ENCODE measurements around the gene PACSIN3.
A peak's percentile ranks its signal among the peaks of the same experiment; 100 is the strongest.
"Not testable (repeated sequence)": the region's sequence is repeated elsewhere in the genome, so short reads cannot be mapped to it uniquely, and the experiment has no call there.

Gene PACSIN3

GRCh38 chr11:47208628-47209027, 22.4 kb upstream of the PACSIN3 start:
- ATAC-seq (ENCODE audit: low read depth), result no peak
- no peak for DNase-seq (ENCODE audit: low spot score in 2 of 2)
- Mint-ChIP-seq H3K27me3 (peaks cover 2% of the 10 kb centered on the region), H3K27ac (no peak overlapping the region), H3K36me3 (no peaks in the 10 kb centered on the region), H3K9me3 (no peaks in the 10 kb centered on the region), H3K4me1 (peaks cover 2% of the 10 kb centered on the region), H3K4me3 (no peak overlapping the region)

DNA sequence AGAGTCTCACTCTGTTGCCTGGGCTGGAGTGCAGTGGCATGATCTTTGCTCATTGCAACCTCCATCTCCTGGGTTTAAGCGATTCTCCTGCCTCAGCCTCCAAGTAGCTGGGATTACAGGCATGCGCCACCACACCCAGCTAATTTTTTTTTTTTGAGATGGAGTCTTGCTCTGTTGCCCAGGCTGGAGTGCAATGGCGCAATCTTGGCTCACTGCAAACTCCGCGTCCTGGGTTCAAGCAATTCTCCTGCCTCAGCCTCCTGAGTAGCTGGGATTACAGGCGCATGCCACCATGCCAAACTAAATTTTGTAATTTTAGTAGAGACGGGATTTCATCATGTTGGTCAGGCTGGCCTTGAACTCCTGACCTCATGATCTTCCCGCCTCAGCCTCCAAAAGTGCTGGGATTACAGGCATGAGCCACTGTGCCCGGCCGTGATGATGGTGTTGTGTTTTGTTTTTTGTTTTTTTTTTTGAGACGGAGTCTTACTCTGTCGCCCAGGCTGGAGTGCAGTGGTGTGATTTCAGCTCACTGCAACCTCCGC, 21.8 kb upstream of the PACSIN3 start:
- not testable (repeated sequence) for H3K4me1 Mint-ChIP-seq; H3K27me3 Mint-ChIP-seq; H3K36me3 Mint-ChIP-seq; H3K27ac Mint-ChIP-seq; H3K9me3 Mint-ChIP-seq; DNase-seq (ENCODE audit: low spot score in 2 of 2); ATAC-seq (ENCODE audit: low read depth); H3K4me3 Mint-ChIP-seq

DNA sequence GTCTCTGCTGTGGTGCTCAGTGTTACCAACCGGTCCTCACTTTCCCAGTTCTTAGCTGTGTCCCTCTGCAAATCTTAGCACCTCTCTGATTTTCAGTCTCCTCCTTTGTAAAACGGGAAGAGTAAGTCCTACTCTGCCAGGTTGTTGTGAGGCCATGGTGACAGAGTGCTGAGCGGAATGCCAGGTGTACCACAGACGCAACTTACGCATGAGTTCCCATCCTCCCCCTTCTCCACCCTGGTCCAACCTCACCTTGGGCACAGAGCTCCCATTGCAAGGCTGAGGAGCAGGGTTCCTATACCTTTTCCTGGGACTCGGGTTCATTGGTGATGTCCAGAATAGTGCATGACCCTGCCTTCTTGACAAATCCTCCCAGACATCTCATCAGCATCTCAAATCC, 21.2 kb upstream of the PACSIN3 start:
- Mint-ChIP-seq H3K9me3 (no peaks in the 10 kb centered on the region), H3K27ac (no peak overlapping the region), H3K36me3 (no peaks in the 10 kb centered on the region), H3K4me1 (peaks cover 2% of the 10 kb centered on the region), H3K27me3 (peaks cover 2% of the 10 kb centered on the region), H3K4me3 (no peak overlapping the region)
- DNase-seq (ENCODE audit: low spot score in 2 of 2), result no peak
- no peak for ATAC-seq (ENCODE audit: low read depth)

- not testable (repeated sequence) for H3K4me3 Mint-ChIP-seq; H3K9me3 Mint-ChIP-seq; H3K27me3 Mint-ChIP-seq; H3K4me1 Mint-ChIP-seq; H3K36me3 Mint-ChIP-seq; DNase-seq (ENCODE audit: low spot score in 2 of 2); H3K27ac Mint-ChIP-seq; ATAC-seq (ENCODE audit: low read depth)
Observed at GRCh38 chr11:47206577-47206976, 20.3 kb upstream of the PACSIN3 start.

DNA sequence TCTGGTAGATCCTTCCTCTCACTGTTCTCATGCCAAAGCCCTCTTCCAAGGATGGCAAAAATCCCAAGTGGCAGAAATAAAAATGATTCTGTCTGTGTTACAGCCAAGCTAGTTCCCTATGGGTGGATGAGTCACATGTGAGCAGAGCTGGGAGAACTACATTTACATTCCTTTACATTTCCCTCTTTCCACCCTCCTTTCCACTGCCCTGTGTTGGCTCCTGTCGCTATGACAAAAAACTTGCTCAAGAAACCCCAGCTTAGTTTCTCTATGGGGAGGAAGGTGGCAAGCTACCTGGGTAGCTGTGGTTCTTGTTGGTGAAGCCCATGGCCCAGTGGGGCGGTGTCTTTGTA, 18.4 kb upstream of the PACSIN3 start:
- no peak for ATAC-seq (ENCODE audit: low read depth)

DNA sequence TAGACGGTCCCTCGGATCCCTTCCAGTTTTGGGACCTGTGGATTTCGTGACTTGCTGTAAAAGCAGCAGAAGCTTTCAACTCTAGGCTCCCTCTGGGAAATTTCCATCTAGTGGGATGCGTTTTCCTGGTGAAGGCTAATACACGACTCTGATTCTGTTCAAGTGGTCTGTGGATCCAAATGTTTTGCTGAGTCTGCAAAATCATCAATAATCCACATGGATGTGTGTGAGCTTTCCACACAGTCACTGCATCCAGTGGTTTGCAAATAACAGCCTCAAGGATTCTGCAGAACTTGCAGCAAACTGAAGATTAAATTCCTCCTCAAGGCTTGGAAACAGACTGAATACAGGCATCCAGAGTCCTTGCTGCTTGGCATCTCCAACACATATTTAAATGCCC, 16.3 kb upstream of the PACSIN3 start:
- H3K36me3 Mint-ChIP-seq, result no peaks in the 10 kb centered on the region
- DNase-seq (ENCODE audit: low spot score in 2 of 2) (no peak), ATAC-seq (ENCODE audit: low read depth) (no peak)
- peaks cover under 1% of the 10 kb centered on the region for H3K4me1 Mint-ChIP-seq
- no peaks in the 10 kb centered on the region for H3K9me3 Mint-ChIP-seq
- no peak overlapping the region for H3K4me3 Mint-ChIP-seq
- H3K27ac Mint-ChIP-seq, result no peak overlapping the region
- H3K27me3 Mint-ChIP-seq, result peaks cover 2% of the 10 kb centered on the region

More for the DNA sequence above, 18.4 kb upstream of the PACSIN3 start:
- H3K36me3 Mint-ChIP-seq, result no peaks in the 10 kb centered on the region
- no peak for DNase-seq (ENCODE audit: low spot score in 2 of 2)
- no peak overlapping the region for H3K27ac Mint-ChIP-seq
- H3K4me1 Mint-ChIP-seq, result peaks cover 2% of the 10 kb centered on the region
- no peak overlapping the region for H3K4me3 Mint-ChIP-seq
- H3K9me3 Mint-ChIP-seq, result no peaks in the 10 kb centered on the region
- H3K27me3 Mint-ChIP-seq, result peaks cover 2% of the 10 kb centered on the region

DNA sequence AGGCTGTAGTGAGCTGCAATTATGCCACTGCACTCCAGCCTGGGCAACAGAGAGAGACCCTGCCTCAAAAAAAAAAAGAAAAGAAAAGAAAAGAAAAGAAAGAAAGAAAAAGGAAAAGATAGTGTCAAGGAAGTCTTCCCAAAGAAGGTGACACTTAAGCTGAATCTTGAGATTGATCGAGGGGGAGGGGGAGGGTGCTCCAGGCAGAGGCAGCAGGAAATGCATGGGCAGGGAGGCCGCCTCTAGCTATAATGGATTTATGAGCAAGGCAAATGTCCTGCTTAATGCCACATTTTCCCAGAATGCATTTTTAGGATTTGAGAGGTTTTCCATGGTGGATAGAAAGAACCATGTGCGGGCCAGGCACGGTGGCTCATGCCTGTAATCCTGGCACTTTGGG, 14.8 kb upstream of the PACSIN3 start:
- ATAC-seq (ENCODE audit: low read depth) (no peak), DNase-seq (ENCODE audit: low spot score in 2 of 2) (no peak)
- peaks cover 2% of the 10 kb centered on the region for H3K27me3 Mint-ChIP-seq
- H3K9me3 Mint-ChIP-seq, result no peaks in the 10 kb centered on the region
- no peak overlapping the region for H3K27ac Mint-ChIP-seq
- no peaks in the 10 kb centered on the region for H3K4me1 Mint-ChIP-seq
- no peaks in the 10 kb centered on the region for H3K36me3 Mint-ChIP-seq
- H3K4me3 Mint-ChIP-seq, result no peak overlapping the region

GRCh38 chr11:47198161-47198560, 11.9 kb upstream of the PACSIN3 start:
- not testable (repeated sequence) for H3K4me3 Mint-ChIP-seq; H3K27ac Mint-ChIP-seq; H3K27me3 Mint-ChIP-seq; ATAC-seq (ENCODE audit: low read depth); H3K4me1 Mint-ChIP-seq; DNase-seq (ENCODE audit: low spot score in 2 of 2); H3K36me3 Mint-ChIP-seq; H3K9me3 Mint-ChIP-seq

GRCh38 chr11:47192111-47192510, 5.9 kb upstream of the PACSIN3 start:
- Mint-ChIP-seq H3K4me1 (peaks cover under 1% of the 10 kb centered on the region), H3K4me3 (no peak overlapping the region), H3K27ac (no peak overlapping the region), H3K36me3 (no peaks in the 10 kb centered on the region), H3K9me3 (no peaks in the 10 kb centered on the region), H3K27me3 (peaks cover 9% of the 10 kb centered on the region)
- DNase-seq (ENCODE audit: low spot score in 2 of 2) (no peak), ATAC-seq (ENCODE audit: low read depth) (no peak)

DNA sequence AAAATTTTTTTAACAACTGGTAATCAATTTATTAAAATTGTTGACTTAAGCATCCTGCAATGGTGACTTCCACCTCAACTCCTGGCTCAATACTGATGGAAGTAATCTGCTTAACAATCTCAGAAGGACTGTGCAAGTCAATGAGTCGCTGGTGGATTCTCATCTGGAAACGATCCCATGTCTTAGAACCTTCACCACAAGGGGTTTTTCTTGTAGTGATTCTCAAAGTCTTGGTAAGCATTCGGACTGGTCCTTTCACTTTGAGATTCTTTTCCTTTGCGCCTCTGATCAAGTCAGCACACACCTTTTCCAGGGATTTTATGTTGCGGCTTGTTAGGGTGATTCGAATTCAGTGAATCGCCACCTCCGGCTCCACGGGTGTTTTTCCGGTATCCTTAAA, 4.9 kb upstream of the PACSIN3 start:
- not testable (repeated sequence) for DNase-seq (ENCODE audit: low spot score in 2 of 2); H3K4me1 Mint-ChIP-seq; H3K27me3 Mint-ChIP-seq; ATAC-seq (ENCODE audit: low read depth); H3K36me3 Mint-ChIP-seq; H3K9me3 Mint-ChIP-seq; H3K4me3 Mint-ChIP-seq; H3K27ac Mint-ChIP-seq

- DNase-seq (ENCODE audit: low spot score in 2 of 2), result no peak
- ATAC-seq (ENCODE audit: low read depth), result no peak
- no peak overlapping the region for H3K4me3 Mint-ChIP-seq
- peaks cover 5% of the 10 kb centered on the region for H3K4me1 Mint-ChIP-seq
- no peaks in the 10 kb centered on the region for H3K9me3 Mint-ChIP-seq
- H3K27me3 Mint-ChIP-seq, result peaks cover 6% of the 10 kb centered on the region
- no peaks in the 10 kb centered on the region for H3K36me3 Mint-ChIP-seq
- H3K27ac Mint-ChIP-seq, result no peak overlapping the region
Observed at GRCh38 chr11:47189100-47189834, 3.0 kb upstream of the PACSIN3 start.

GRCh38 chr11:47188259-47188658, 2.0 kb upstream of the PACSIN3 start:
- H3K27ac Mint-ChIP-seq, result no peak overlapping the region
- peaks cover 5% of the 10 kb centered on the region for H3K4me1 Mint-ChIP-seq
- H3K9me3 Mint-ChIP-seq, result no peaks in the 10 kb centered on the region
- H3K4me3 Mint-ChIP-seq, result no peak overlapping the region
- H3K27me3 Mint-ChIP-seq, result peaks cover 11% of the 10 kb centered on the region
- no peaks in the 10 kb centered on the region for H3K36me3 Mint-ChIP-seq
- ATAC-seq (ENCODE audit: low read depth) (no peak), DNase-seq (ENCODE audit: low spot score in 2 of 2) (no peak)

- peaks cover 5% of the 10 kb centered on the region for H3K4me1 Mint-ChIP-seq
- no peak overlapping the region for H3K4me3 Mint-ChIP-seq
- no peak overlapping the region for H3K27ac Mint-ChIP-seq
- ATAC-seq (ENCODE audit: low read depth) (no peak), DNase-seq (ENCODE audit: low spot score in 2 of 2) (no peak)
- H3K27me3 Mint-ChIP-seq, result peaks cover 10% of the 10 kb centered on the region
- H3K36me3 Mint-ChIP-seq, result no peaks in the 10 kb centered on the region
- H3K9me3 Mint-ChIP-seq, result no peaks in the 10 kb centered on the region
Observed at GRCh38 chr11:47187723-47188122, 1.5 kb upstream of the PACSIN3 start.

- peak; percentile 74 for ATAC-seq (ENCODE audit: low read depth)
- Mint-ChIP-seq H3K27ac (peak overlapping the region; percentile 23), H3K9me3 (no peaks in the 10 kb centered on the region), H3K36me3 (no peaks in the 10 kb centered on the region), H3K4me1 (peaks cover 5% of the 10 kb centered on the region), H3K27me3 (peaks cover 10% of the 10 kb centered on the region), H3K4me3 (peak overlapping the region; percentile 75)
- peak in 1 of 2 donors; percentile 31 for DNase-seq (ENCODE audit: low spot score in 2 of 2)
Observed at GRCh38 chr11:47186700-47187695, 764 bp upstream of the PACSIN3 start.
